GM12878 (cell line): Measurements from ENCODE around the gene ZWILCH. TPM values are rescaled to one million over a fixed set of nuclear protein-coding genes. Genes with fewer than 3 reads are reported as not detected.

Experiments used
- ATAC-seq: fragments of 200-7000 bp; cut with Tn5 transposase; 3 replicates; pipeline ENCODE4 v1.9.1; 2020; ENCODE audit warnings: mild to moderate bottlenecking, moderate library complexity
- BruUV-seq: library from RNA; stranded (reverse); fragments of 400-500 nt; replicated peaks from 2 replicates; lab custom pipeline; 2021; lab: Mats Ljungman, UMichigan
- CTCF ChIA-PET: fragments of 300-600 bp; sonication (Branson Sonifier 250); formaldehyde crosslinking; extraction: SDS; loops from one replicate; lab custom pipeline; 2021; ENCODE audit warnings: inconsistent platforms; lab: Yijun Ruan, JAX
- POLR2A ChIA-PET: fragments of 350-600 bp; formaldehyde crosslinking; extraction: SDS; loops from one replicate; lab custom pipeline; 2021; ENCODE audit warnings: inconsistent platforms; lab: Charles Lee
- RAD21 ChIA-PET: fragments of 300-600 bp; sonication (Branson Sonifier 250); formaldehyde crosslinking; loops from one replicate; lab custom pipeline; 2023; ENCODE audit warnings: antibody characterized with exemption; ENCODE audit not compliant: unreplicated experiment; lab: Charles Lee
- SMC1A ChIA-PET: fragments of 300-600 bp; sonication (Branson Sonifier 250); formaldehyde crosslinking; loops from one replicate; lab custom pipeline; 2023; ENCODE audit not compliant: unreplicated experiment, uncharacterized antibody; lab: Charles Lee
- DNase-seq: peaks from one replicate; pipeline ENCODE4 v3.0.0-alpha.2; 2011; ENCODE audit warnings: low read depth, low spot score
- FAIRE-seq: peaks from 3 replicates; lab custom pipeline; 2011; peaks lifted over from hg19 to GRCh38; lab: Jason Lieb, UNC
- H2AFZ ChIP-seq: 2 replicates; pipeline ENCODE4 v1.6.0; 2011; ENCODE audit warnings: low read depth, low read length, control low read depth; ENCODE audit not compliant: control insufficient read depth
- H3K27ac ChIP-seq: 2 replicates; pipeline ENCODE4 v1.5.1; 2011; ENCODE audit warnings: control low read depth; ENCODE audit not compliant: control insufficient read depth, insufficient read depth
- H3K27me3 ChIP-seq, 2 experiments: replicated peaks in 1 of 2; 2 replicates each; pipeline versions ENCODE4 v1.6.0 to v1.6.1; 2011; ENCODE audit warnings: low read length in 1 of 2; ENCODE audit not compliant: control insufficient read depth in 2 of 2, insufficient read depth in 2 of 2
- H3K36me3 ChIP-seq, 2 experiments: 2 replicates each; pipeline ENCODE4 v1.5.1; 2011; ENCODE audit warnings: low read length in 1 of 2; ENCODE audit not compliant: control insufficient read depth in 2 of 2, insufficient read depth in 2 of 2
- H3K4me1 ChIP-seq: 2 replicates; pipeline ENCODE4 v1.6.1; 2011; ENCODE audit warnings: mild to moderate bottlenecking, low read length, moderate library complexity, mixed read lengths; ENCODE audit not compliant: control insufficient read depth, insufficient read depth
- H3K4me2 ChIP-seq: 2 replicates; pipeline ENCODE4 v1.6.0; 2011; ENCODE audit warnings: control low read depth; ENCODE audit not compliant: control insufficient read depth, insufficient read depth
- H3K4me3 ChIP-seq: fragments of 200-600 bp; sonication (generic); 2 replicates; pipeline ENCODE4 v1.5.1; 2016
- H3K79me2 ChIP-seq: 2 replicates; pipeline ENCODE4 v1.6.0; 2011; ENCODE audit warnings: low read length; ENCODE audit not compliant: control insufficient read depth, insufficient read depth
- H3K9ac ChIP-seq: 2 replicates; pipeline ENCODE4 v1.8.0; 2011; ENCODE audit warnings: low read length, control low read depth, mixed read lengths; ENCODE audit not compliant: control insufficient read depth, insufficient read depth
- H3K9me3 ChIP-seq: replicated peaks from 3 replicates; pipeline ENCODE4 v1.5.1; 2011; ENCODE audit warnings: mild to moderate bottlenecking, low read length; ENCODE audit not compliant: control insufficient read depth, insufficient read depth
- H4K20me1 ChIP-seq: 2 replicates; pipeline ENCODE4 v1.6.0; 2011; ENCODE audit not compliant: control insufficient read depth, insufficient read depth
- MAX ChIP-seq: IDR thresholded peaks from 2 replicates; pipeline ENCODE4 v1.6.1; 2012; ENCODE audit warnings: low read depth, low read length, improper control_type of control experiment
- MTA3 ChIP-seq: IDR thresholded peaks from 2 replicates; pipeline ENCODE4 v1.6.1; 2012; ENCODE audit warnings: low read length, inconsistent platforms, borderline replicate concordance
- POLR2AphosphoS2 ChIP-seq: IDR thresholded peaks from 2 replicates; pipeline ENCODE4 v1.6.1; 2011; ENCODE audit warnings: low read depth, mild to moderate bottlenecking, low read length, improper control_type of control experiment, moderate library complexity
- WGBS: methylation state at CpG from one replicate; pipeline ENCODE4 v1.1.6; 2016; ENCODE audit warnings: low lambda C conversion rate; ENCODE audit not compliant: insufficient replicate concordance, insufficient coverage; ENCODE audit errors: missing lambda C conversion rate; 5-methylcytosine and 5-hydroxymethylcytosine counted together
- in situ Hi-C: fragments of 300-500 bp; cut with MboI; formaldehyde crosslinking; loops from 9 replicates; pipeline ENCODE4 v1.14.3; 2018; ENCODE audit warnings: mixed read lengths
- intact Hi-C: fragments of 100-400 bp; cut with micrococcal nuclease; formaldehyde crosslinking; loops from one replicate; pipeline ENCODE4 v1.14.2; 2022; ENCODE audit not compliant: unreplicated experiment
- polyA plus RNA-seq, 11 experiments: library from polyadenylated mRNA; depleted of rRNA in 4 of 11; unstranded in 6 of 11; stranded (reverse) in 5 of 11; fragments of >200 nt; fragmentation: Nextera tagmentation in 4 of 11; fragmentation: Illumina TruSeq in 1 of 11; extraction: Ambion mirVana in 4 of 11; extraction: Trizol in 1 of 11; gene quantifications; 1 replicate in 1 of 11; 2 replicates in 10 of 11; pipeline versions ENCODE4 v1.2.1 to v1.2.3, GENCODE V29; 2011 to 2016; ENCODE audit warnings: inconsistent platforms in 2 of 11, missing spikeins in 2 of 11, low read depth in 1 of 11
- total RNA-seq, 4 experiments: library from RNA; depleted of rRNA in 3 of 4; stranded (reverse); fragments of >200 nt in 3 of 4; fragmentation: Illumina TruSeq in 1 of 4; extraction: Trizol in 1 of 4; gene quantifications; 2 replicates each; pipeline versions ENCODE4 v1.2.1 to v1.2.3, GENCODE V29; 2013 to 2021

ZWILCH gene
- total and polyA plus RNA-seq, 10 of the 15 experiments (the other 5 are each of a cell fraction or from before 2014, with no cell fraction given), result 15.6 to 73.9 (median 32.4) TPM

DNA sequence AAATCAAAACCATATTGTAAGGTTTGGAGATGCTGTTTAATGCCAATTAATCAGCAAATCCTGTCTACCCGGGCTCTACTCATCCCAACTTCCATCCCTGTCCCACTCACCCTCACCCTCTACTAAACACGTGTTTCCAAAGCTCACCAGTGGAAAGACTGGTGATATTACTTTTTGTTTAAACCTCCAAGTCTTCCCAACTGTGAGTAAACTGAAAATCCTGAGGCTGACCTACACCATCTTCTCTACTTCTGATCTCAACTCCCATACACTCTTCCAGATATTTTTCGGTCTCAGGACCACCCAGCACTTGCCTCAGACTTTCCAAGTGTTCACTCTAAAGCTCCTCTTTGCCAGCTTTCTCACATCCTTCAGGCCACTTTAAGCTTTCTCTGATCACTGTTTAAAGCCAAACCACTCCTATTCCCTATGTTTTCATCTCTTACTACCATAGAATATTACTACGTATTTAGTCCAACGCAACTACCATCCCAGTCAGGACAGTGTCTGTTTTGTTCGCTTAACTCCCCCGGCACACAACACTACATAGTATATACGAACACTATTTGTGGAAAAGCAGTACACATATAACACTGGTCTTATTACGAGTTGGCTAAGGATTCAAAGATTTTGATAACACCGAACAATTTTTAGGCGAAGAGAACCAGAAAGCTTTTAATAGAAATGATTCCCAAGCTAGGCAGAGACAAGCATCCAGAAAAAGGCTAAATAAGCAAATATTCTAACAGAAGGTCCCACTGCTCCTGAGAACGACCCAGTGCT is 1.2 kb upstream of the ZWILCH start:
- Histone ChIP-seq H3K9me3 (no peaks in the 10 kb centered on the region), H3K27ac (peak overlapping the region; percentile 97), H3K4me3 (peak overlapping the region; percentile 99), H3K27me3 (no peaks in the 10 kb centered on the region), H3K36me3 (peaks cover 4 to 29% of the 10 kb centered on the region in 2 experiments), H3K4me2 (peak overlapping the region; percentile 39), H3K4me1 (peaks cover 4% of the 10 kb centered on the region; the same call in 1 of the 2 replicates), H4K20me1 (peaks cover 3% of the 10 kb centered on the region; the same call in 1 of the 2 replicates), H2AFZ (no peak overlapping the region), H3K9ac (peak overlapping the region; percentile 97), H3K79me2 (peaks cover 81% of the 10 kb centered on the region)
- ChIA-PET POLR2A (interaction anchor here (0.5 to 2.3 kb wide), 9 partner anchors 31 to 283 kb away, joined by 3 to 9 read pairs (median 5); partner anchors contain the start of genes MAP2K1 and TIPIN), RAD21 (interaction anchor here (0.7 to 1.5 kb wide), 2 partner anchors 101 to 118 kb away, joined by 3 to 4 read pairs; partner anchors contain the start of gene MAP2K1), SMC1A (interaction anchor here (0.7 to 2.5 kb wide), 5 partner anchors 93 to 582 kb away, joined by 4 to 10 read pairs (median 7); no protein-coding TSS in a partner anchor), CTCF (interaction anchor here (1.2 to 1.9 kb wide), 3 partner anchors 63 to 149 kb away, joined by 4 to 11 read pairs (median 5); partner anchors contain the start of gene MAP2K1)
- BruUV-seq, result TSS peak; percentile 71
- FAIRE-seq (no peak), DNase-seq (no peak), ATAC-seq (no peak)
- 0% methylated on average over 12 of the region's 12 CpGs for WGBS
- TF ChIP-seq MAX (no peak), MTA3 (peak; percentile 27; the same call in 1 of the 2 replicates), POLR2AphosphoS2 (no peak)
- intact Hi-C loops (loop anchor here (2.0 kb wide), 1 partner anchor 63 kb away; no protein-coding TSS in a partner anchor), in situ Hi-C loops (loop anchor here (5.0 kb wide), 1 partner anchor 147 kb away; the partner anchor contains the start of gene TIPIN)
